Tibial nerve (tissue), 4 donors: Measurements from ENCODE around the gene GPS1. TPM values are rescaled to one million over a fixed set of nuclear protein-coding genes. Genes with fewer than 3 reads are reported as not detected.

Experiments
- DNase-seq, 2 donors: peaks; one replicate each; pipeline ENCODE4 v3.0.0-alpha.2; 2019; ENCODE audit warnings: low spot score in 2 of 2
- H3K27ac ChIP-seq, 4 donors: fragments of 200-600 bp; sonication (generic) in 3 of 4; one replicate each; pipeline ENCODE4 v1.5.1; 2017 to 2019; ENCODE audit warnings: mild to moderate bottlenecking in 1 of 4
- H3K27me3 ChIP-seq, 2 donors: fragments of 200-600 bp; sonication (generic) in 1 of 2; one replicate each; pipeline versions ENCODE4 v1.5.1 to v1.6.0; 2017 to 2019
- H3K36me3 ChIP-seq, 3 donors: fragments of 200-600 bp; sonication (generic); one replicate each; pipeline ENCODE4 v1.5.1; 2018 to 2019
- H3K4me1 ChIP-seq, 4 donors: fragments of 200-600 bp; sonication (generic) in 3 of 4; one replicate each; pipeline ENCODE4 v1.5.1; 2017 to 2019
- H3K4me3 ChIP-seq, 4 donors: fragments of 200-600 bp; sonication (generic) in 3 of 4; one replicate each; pipeline ENCODE4 v1.5.1; 2017 to 2019; ENCODE audit warnings: mild to moderate bottlenecking in 1 of 4, moderate library complexity in 1 of 4
- H3K9me3 ChIP-seq, 4 donors: fragments of 200-600 bp; sonication (generic) in 3 of 4; one replicate each; pipeline ENCODE4 v1.5.1; 2017 to 2019
- EP300 ChIP-seq, 2 donors: sonication (generic); formaldehyde crosslinking; IDR thresholded peaks; one replicate each; pipeline ENCODE4 v1.6.1; 2017; ENCODE audit warnings: antibody characterized with exemption in 2 of 2, mild to moderate bottlenecking in 1 of 2
- POLR2A ChIP-seq, 2 donors: fragments of 450-650 bp; IDR thresholded peaks; one replicate each; pipeline ENCODE4 v1.6.1; 2017; ENCODE audit warnings: antibody characterized with exemption in 2 of 2, mild to moderate bottlenecking in 2 of 2, moderate library complexity in 2 of 2
- WGBS, 2 donors: methylation state at CpG; one replicate each; pipeline ENCODE4 v1.1.5; 2018; 5-methylcytosine and 5-hydroxymethylcytosine counted together
- total RNA-seq, 4 donors: library from RNA; depleted of rRNA; stranded (reverse); fragments of >200 nt; gene quantifications; one replicate each; pipeline ENCODE4 v1.1.0, GENCODE V29; 2016
- TF ChIP-seq, protein P1 (sequence below), 5 experiments: fragments of 200-600 bp in 3 of 5; fragments of 450-650 bp in 2 of 5; sonication (generic) in 3 of 5; IDR thresholded peaks; one replicate each; pipeline ENCODE4 v1.5.1; 2016 to 2019; ENCODE audit warnings: antibody characterized with exemption in 5 of 5, mild to moderate bottlenecking in 3 of 5, moderate library complexity in 2 of 5

Gene GPS1
- total RNA-seq, 4 donors from 2014 or later: 74.9 to 134 (median 92.9) TPM

DNA sequence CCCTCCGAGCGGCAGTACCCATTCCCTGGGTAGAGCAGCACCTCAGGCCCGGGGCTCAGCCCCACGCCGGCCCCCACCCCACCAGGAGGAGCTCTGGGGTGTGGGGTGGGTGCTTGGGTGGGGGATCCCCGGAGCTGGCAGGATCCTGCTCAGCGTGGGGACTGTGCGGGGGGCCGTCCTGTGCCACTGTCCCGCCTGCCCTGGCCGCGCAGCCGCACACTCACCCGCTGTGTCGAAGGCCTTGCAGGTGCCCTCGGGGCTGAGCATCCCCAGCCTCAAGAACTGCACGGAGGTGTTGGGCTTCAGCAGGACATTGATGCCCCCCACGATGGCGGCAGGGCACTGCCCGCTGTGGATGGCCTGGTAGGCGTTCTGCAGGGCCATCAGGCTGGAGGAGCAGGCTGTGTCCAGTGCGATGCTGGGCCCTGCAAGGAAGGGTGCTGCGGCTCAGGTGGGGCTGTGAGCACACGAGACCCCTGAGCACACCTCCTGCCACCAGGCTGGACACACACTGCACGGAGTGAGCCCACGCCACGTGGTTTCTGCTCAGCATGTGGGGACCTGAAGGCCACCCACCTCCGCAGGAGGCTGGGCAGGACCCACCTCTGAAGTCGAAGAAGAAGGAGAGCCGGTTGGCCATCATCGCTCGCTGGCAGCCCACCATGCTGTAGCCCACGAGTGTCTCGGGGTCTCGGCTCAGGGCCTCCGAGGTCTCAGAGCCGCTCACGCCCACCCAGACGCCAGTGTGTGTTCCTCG, 41.5 kb downstream of the GPS1 start:
- Histone ChIP-seq H3K4me1 (peaks cover 3 to 29% (median 12%) of the 10 kb centered on the region in 4 donors), H3K27me3 (no peaks in the 10 kb centered on the region), H3K9me3 (no peaks in the 10 kb centered on the region), H3K4me3 (no peak overlapping the region), H3K27ac (peak overlapping the region in 1 of 4 donors; percentile 39), H3K36me3 (peaks cover 23 to 82% (median 41%) of the 10 kb centered on the region in 3 donors)
- TF ChIP-seq, protein P1, sequence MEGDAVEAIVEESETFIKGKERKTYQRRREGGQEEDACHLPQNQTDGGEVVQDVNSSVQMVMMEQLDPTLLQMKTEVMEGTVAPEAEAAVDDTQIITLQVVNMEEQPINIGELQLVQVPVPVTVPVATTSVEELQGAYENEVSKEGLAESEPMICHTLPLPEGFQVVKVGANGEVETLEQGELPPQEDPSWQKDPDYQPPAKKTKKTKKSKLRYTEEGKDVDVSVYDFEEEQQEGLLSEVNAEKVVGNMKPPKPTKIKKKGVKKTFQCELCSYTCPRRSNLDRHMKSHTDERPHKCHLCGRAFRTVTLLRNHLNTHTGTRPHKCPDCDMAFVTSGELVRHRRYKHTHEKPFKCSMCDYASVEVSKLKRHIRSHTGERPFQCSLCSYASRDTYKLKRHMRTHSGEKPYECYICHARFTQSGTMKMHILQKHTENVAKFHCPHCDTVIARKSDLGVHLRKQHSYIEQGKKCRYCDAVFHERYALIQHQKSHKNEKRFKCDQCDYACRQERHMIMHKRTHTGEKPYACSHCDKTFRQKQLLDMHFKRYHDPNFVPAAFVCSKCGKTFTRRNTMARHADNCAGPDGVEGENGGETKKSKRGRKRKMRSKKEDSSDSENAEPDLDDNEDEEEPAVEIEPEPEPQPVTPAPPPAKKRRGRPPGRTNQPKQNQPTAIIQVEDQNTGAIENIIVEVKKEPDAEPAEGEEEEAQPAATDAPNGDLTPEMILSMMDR (IDR thresholded peaks at IDR 0.05): no peak
- TF ChIP-seq POLR2A (IDR thresholded peaks at IDR 0.05): no peak
- 81 to 94% methylated on average over 10 to 18 of the region's 40 CpGs for WGBS, 2 donors
- DNase-seq: no peak

DNA sequence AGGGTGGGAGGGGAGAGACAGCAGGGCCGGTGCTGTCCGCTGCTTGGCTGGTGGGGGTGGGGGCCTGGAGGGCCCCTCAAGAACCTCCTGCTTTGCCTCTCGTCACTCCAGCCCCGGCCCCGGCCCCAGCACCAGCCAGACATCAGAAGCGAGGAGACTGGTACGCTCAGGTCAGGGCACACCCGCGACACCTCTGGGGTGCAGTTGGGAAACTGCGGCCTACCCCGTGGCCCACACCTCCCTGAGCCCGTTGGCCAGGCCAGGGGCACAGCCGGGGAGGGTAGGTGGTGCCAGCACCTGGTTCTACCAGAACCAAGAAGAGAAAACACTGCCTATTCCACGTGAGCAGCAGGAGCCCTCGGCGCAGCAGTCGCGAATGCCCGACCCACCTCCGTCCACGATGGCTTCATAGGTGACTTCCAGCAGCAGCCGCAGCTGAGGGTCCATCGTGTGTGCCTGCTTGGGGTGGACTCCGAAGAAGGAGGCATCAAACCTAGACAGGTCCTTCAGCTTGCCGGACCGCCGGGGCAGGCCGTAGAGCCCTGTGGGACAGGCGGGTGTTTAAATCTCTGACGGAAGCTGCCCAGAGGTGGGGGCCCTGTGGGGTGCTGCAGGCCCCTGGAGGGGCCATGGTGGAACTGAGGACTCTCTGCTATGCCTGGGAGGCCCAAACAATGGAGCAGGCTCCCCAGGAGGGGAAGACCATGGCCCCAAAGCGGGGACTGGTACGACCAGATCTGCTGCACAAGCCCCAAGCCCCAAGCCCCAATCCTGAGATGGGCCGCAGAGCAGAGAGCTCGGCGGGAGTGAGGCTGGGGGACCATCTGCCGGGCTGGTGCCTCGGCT, 43.5 kb downstream of the GPS1 start:
- H3K4me3 ChIP-seq: peak overlapping the region in 1 of 4 donors; percentile 83
- TF ChIP-seq POLR2A (IDR thresholded peaks at IDR 0.05) (no peak), EP300 (IDR thresholded peaks at IDR 0.05) (no peak)
- TF ChIP-seq, protein P1 (IDR thresholded peaks at IDR 0.05): no peak
- H3K27ac ChIP-seq: peak overlapping the region in 1 of 4 donors; percentile 98
- H3K9me3 ChIP-seq: no peaks in the 10 kb centered on the region
- H3K27me3 ChIP-seq: no peaks in the 10 kb centered on the region
- no peak for DNase-seq
- H3K36me3 ChIP-seq: peaks cover 23 to 63% (median 28%) of the 10 kb centered on the region in 3 donors
- H3K4me1 ChIP-seq: peaks cover 3 to 42% (median 23%) of the 10 kb centered on the region in 4 donors
- WGBS, 2 donors: 86 to 87% methylated on average over 32 to 37 of the region's 37 CpGs

DNA sequence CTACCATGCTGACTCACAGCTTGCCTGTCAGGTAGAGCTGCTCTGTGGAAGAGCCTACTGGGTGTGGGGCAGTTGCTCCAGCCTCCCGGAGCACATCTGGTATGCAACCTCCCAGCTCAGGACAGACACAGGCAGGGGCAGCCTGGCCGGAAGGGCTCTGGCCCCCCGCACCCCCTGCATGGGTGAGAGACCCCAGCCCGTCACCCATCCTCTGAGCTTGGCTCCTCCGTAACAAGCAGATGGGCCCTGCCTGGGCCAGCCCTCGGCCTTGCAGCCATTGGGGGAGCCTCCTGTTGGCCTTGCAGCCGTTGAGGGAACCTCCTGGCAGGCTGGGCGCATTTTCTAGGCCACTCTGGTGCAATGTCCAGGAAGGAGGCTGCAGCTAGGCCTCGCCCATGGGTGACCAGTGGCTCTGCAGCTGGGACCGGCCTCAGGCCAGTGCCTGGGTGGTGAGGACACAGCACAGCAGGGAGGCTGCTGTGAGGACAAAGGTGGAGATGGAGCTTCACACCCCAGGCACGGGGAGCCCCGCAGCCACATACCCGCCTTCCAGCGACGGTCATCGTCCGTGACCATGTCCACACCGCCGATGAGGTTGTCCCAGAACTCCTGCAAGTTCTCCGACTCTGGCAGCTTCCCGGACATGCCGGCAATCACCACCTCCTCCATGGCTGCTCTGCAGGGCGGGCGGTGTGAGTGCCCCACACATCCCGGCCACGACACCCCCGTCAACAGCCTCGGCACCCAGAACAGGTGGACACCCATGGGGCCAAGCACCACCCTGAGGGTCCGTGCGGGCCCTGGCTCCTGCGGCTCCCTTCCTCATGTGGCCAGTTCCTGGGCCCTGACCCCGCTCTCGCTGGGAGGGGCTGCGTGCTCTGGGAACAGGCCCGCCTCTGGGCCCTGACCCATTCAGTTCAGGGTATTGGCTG, 44.3 kb downstream of the GPS1 start:
- H3K27me3 ChIP-seq: no peaks in the 10 kb centered on the region
- no peak for DNase-seq
- H3K4me1 ChIP-seq: peaks cover 3 to 50% (median 26%) of the 10 kb centered on the region in 4 donors
- H3K36me3 ChIP-seq: peaks cover 20 to 54% (median 21%) of the 10 kb centered on the region in 3 donors
- WGBS, 2 donors: 74 to 75% methylated on average over 15 to 26 of the region's 35 CpGs
- H3K27ac ChIP-seq: peak overlapping the region in 3 of 4 donors; percentile 93 to 98 (median 97)
- no peak for TF ChIP-seq POLR2A (IDR thresholded peaks at IDR 0.05)
- TF ChIP-seq EP300 (IDR thresholded peaks at IDR 0.05): no peak
- TF ChIP-seq, protein P1 (IDR thresholded peaks at IDR 0.05): no peak
- peak overlapping the region in 3 of 4 donors; percentile 83 to 98 (median 91) for H3K4me3 ChIP-seq
- H3K9me3 ChIP-seq: no peaks in the 10 kb centered on the region

DNA sequence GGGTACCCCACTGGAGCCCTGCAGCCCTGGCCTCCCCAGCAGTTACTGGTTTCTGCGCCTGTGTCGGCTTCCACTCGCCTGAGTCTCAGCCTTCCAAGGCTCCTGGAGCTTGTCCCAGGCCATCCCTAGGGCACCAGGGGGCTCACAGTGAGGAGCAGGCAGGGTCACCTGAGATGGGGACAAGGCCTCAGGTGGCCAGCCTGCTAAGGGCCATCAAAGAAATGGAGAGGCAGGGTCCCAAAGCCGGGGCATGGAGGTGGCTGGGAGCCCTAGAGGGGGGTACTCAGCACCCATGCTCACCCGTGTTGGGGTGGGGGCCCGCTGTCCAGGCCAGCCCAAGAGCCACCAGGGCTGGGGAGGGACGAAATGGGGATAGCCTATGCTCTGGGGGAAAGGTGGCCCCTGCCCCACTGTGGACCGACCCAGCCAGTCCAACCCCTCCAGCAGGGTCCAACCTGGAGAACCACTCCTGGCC, 45.0 kb downstream of the GPS1 start:
- Histone ChIP-seq H3K27ac (peak overlapping the region in 3 of 4 donors; percentile 93 to 98 (median 97)), H3K4me3 (peak overlapping the region; percentile 83 to 98 (median 90)), H3K4me1 (peaks cover 3 to 58% (median 29%) of the 10 kb centered on the region in 4 donors), H3K27me3 (no peaks in the 10 kb centered on the region), H3K36me3 (peaks cover 14 to 47% (median 20%) of the 10 kb centered on the region in 3 donors), H3K9me3 (no peaks in the 10 kb centered on the region)
- WGBS, 2 donors: 45 to 54% methylated on average over 8 of the region's 8 CpGs
- DNase-seq: no peak
- TF ChIP-seq POLR2A (IDR thresholded peaks at IDR 0.05) (no peak), EP300 (IDR thresholded peaks at IDR 0.05) (no peak)
- TF ChIP-seq, protein P1 (IDR thresholded peaks at IDR 0.05): no peak
